Right cardiac atrium (tissue), 5 donors: ENCODE measurements around the gene IL1RAPL2. TPM values are rescaled to one million over a fixed set of nuclear protein-coding genes. Genes with fewer than 3 reads are reported as not detected.
"Not testable (repeated sequence)": the region's sequence is repeated elsewhere in the genome, so short reads cannot be mapped to it uniquely, and the experiment has no call there.

Experiments
- ATAC-seq, 2 donors: fragments of 200-7000 bp; cut with Tn5 transposase; one replicate each; pipeline versions ENCODE4 v1.8.0 to v1.9.1; 2020; ENCODE audit warnings: moderate library complexity in 2 of 2, mild to moderate bottlenecking in 1 of 2
- DNase-seq, 3 donors: peaks; one replicate each; pipeline ENCODE4 v3.0.0-alpha.2; 2020
- H3K27ac ChIP-seq: one replicate; pipeline ENCODE4 v1.5.1; 2013; ENCODE audit warnings: mild to moderate bottlenecking, low read length, control low read depth, moderate library complexity
- H3K27me3 ChIP-seq: one replicate; pipeline ENCODE4 v1.6.1; 2013; ENCODE audit not compliant: control insufficient read depth, insufficient read depth
- H3K4me1 ChIP-seq: one replicate; pipeline ENCODE4 v1.6.1; 2013; ENCODE audit warnings: low read length; ENCODE audit not compliant: control insufficient read depth, insufficient read depth
- H3K4me3 ChIP-seq: one replicate; pipeline ENCODE4 v1.5.1; 2013; ENCODE audit warnings: low read length, control low read depth
- H3K9me3 ChIP-seq: one replicate; pipeline ENCODE4 v1.6.1; 2013; ENCODE audit warnings: low read length; ENCODE audit not compliant: control insufficient read depth
- WGBS: extraction: QIAGEN DNeasy Blood & Tissue Kit; methylation state at CpG from one replicate; pipeline ENCODE4 v1.1.7; 2013; 5-methylcytosine and 5-hydroxymethylcytosine counted together
- intact Hi-C, 4 donors: fragments of 100-400 bp; cut with DNase I; formaldehyde crosslinking; loops; one replicate each; pipeline versions ENCODE4 v1.11.0 to v1.14.0; 2022 to 2023
- polyA plus RNA-seq: library from polyadenylated mRNA; stranded (reverse); fragments of 200-250 nt; gene quantifications from one replicate; pipeline ENCODE4 v1.2.3, GENCODE V29; 2013
- total RNA-seq, 4 donors: library from RNA; stranded (reverse); fragmentation: NEBNext Ultra II Directional; extraction: Animal tissue kit (Norgen Biotek cat#: 25700); gene quantifications; one replicate each; pipeline ENCODE4 v1.2.1, GENCODE V29; 2021
- donor health status: healthy with polysubstance abuse.
- donor health status: DM: no; HTN: yes; CAD: no.
- donor health status: DM: no; HTN: no; CAD: no.
- donor health status: DM: no; HTN: yes; CAD: no; lungs with severe emphysema.
- donor health status: DM: yes; HTN: yes; CAD: no.

The IL1RAPL2 gene
- total and polyA plus RNA-seq, 5 donors: 0.31 TPM; not detected in 4

DNA sequence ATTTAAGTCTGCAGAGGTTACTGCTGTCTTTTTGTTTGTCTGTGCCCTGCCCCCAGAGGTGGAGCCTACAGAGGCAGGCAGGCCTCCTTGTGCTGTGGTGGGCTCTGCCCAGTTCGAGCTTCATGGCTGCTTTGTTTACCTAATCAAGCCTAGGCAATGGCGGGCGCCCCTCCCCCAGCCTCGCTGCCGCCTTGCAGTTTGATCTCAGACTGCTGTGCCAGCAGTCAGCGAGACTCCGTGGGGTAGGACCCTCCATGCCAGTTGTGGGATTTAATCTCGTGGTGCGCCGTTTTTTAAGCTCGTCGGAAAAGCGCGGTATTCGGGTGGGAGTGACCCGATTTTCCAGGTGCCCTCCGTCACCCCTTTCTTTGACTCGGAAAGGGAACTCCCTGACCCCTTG lies 111.5 kb downstream of the IL1RAPL2 start:
- H3K9me3 ChIP-seq, H3K4me3 ChIP-seq, intact Hi-C loops, DNase-seq, H3K27me3 ChIP-seq, H3K27ac ChIP-seq, H3K4me1 ChIP-seq, ATAC-seq: not testable (repeated sequence)
- WGBS: 91% methylated on average over 18 of the region's 18 CpGs

DNA sequence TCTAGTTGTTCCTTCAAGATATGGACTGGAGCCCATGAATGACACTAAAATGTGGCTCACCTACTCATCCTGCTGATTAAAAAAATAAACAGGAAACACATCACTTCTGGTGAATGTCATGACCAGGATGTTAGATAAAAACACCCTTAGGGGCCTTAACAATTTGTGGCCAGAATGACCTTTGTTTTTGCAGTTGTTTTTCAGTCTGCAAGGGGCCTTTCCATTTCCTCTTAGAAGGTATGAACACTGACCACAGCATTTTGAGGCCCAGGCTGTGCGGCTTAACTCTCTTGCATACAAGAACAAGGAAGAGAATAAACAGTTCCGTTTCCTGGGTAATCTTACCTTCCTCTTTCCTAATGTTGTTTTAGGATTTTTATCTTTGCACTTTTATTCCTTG lies 113.2 kb downstream of the IL1RAPL2 start:
- Histone ChIP-seq H3K27me3 (no peaks in the 10 kb centered on the region), H3K4me3 (no peak overlapping the region), H3K4me1 (no peaks in the 10 kb centered on the region), H3K27ac (no peak overlapping the region), H3K9me3 (no peaks in the 10 kb centered on the region)
- DNase-seq (peak in 1 of 3 donors; percentile 10), ATAC-seq (no peak)
- WGBS: 68% methylated on average over 2 of the region's 2 CpGs
- intact Hi-C loops: no loop called here

DNA sequence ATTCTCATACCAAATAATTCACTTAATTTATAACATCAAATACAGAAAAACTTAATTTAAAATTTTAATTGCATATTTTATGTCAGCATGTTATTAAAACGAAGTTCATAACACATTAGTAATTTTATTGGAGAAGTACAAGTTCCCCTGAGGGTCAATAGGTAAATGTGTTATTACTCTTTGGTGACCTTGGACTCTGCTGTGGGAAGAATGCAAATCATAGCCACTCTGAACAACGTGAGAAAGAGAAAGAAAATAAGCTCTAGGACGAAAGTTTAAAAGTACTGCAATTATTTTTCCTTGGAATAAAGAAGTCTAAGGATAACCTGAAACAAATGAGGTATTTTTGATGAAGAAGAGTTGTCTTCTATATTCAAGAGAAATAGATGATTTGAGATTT lies 115.2 kb downstream of the IL1RAPL2 start:
- no peak overlapping the region for H3K27ac ChIP-seq
- 55% methylated on average over 3 of the region's 3 CpGs for WGBS
- no peak for DNase-seq
- H3K4me1 ChIP-seq: no peaks in the 10 kb centered on the region
- H3K9me3 ChIP-seq: no peaks in the 10 kb centered on the region
- intact Hi-C loops: no loop called here
- no peak for ATAC-seq
- no peaks in the 10 kb centered on the region for H3K27me3 ChIP-seq
- no peak overlapping the region for H3K4me3 ChIP-seq

DNA sequence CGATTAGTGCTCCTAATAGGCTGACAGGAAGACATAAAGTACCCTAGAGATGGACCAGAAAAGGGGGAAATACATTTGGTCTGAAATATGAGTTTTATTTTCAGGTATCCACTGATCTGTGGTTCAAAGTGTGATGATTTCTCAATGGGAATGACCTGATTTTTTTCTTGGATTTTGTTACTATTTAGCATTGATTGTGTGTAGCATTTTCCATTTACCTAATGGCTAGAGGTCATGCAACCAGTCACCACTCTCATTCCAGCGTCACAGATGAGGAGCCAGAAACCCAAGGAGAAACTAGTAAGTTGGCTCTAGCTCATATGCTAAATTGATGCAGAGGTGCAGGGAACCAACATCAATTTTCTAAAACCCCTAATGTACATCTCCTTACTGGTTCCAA lies 118.1 kb downstream of the IL1RAPL2 start:
- Histone ChIP-seq H3K27me3 (no peaks in the 10 kb centered on the region), H3K4me1 (no peaks in the 10 kb centered on the region), H3K4me3 (no peak overlapping the region), H3K9me3 (no peaks in the 10 kb centered on the region), H3K27ac (no peak overlapping the region)
- DNase-seq: no peak
- intact Hi-C loops: no loop called here
- no peak for ATAC-seq
- 96% methylated on average over 2 of the region's 2 CpGs for WGBS

DNA sequence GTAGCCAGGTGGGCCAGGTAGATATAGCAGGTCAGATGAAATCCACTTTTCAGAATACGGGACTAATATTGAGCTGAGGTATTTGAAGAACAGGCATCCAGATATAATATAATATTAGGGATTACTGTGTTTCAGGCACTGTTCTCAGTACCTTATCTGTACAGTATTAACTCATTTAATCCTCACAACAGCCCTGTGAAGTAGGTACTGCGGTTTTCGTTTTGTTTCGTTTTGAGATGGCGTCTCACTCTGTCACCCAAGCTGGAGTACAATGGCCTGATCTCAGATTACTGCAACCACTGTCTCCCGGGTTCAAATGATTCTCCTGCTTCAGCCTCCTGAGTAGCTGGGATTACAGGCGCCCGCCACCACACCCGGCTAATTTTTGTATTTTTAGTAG lies 129.6 kb downstream of the IL1RAPL2 start:
- Histone ChIP-seq H3K4me1 (no peaks in the 10 kb centered on the region), H3K27me3 (no peaks in the 10 kb centered on the region), H3K27ac (no peak overlapping the region), H3K4me3 (no peak overlapping the region), H3K9me3 (no peaks in the 10 kb centered on the region)
- intact Hi-C loops: no loop called here
- DNase-seq (no peak), ATAC-seq (no peak)
- WGBS: 83% methylated on average over 9 of the region's 9 CpGs

DNA sequence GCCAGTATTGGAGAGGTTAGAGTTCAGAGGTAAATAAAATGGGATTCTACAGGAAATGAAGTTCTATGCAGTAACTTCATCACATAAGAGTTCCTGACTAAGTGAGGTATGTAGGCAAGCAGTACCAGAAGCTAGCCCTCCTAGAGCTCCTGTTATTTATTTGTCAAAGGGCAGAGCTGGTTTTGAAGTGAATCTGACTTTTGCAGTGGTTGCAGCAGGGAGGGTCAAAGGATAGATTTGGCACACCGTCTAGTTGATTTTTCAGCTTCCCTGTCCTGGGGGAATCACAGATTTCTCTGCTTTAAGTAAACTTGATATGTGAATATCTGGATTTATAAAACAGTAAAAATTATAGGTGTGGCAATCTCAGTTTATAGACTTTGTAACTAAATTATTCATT lies 130.7 kb downstream of the IL1RAPL2 start:
- H3K27ac ChIP-seq: no peak overlapping the region
- intact Hi-C loops: no loop called here
- ATAC-seq (no peak), DNase-seq (no peak)
- H3K9me3 ChIP-seq: no peaks in the 10 kb centered on the region
- no peak overlapping the region for H3K4me3 ChIP-seq
- no peaks in the 10 kb centered on the region for H3K4me1 ChIP-seq
- H3K27me3 ChIP-seq: no peaks in the 10 kb centered on the region
- 31% methylated on average over 1 of the region's 1 CpG for WGBS

DNA sequence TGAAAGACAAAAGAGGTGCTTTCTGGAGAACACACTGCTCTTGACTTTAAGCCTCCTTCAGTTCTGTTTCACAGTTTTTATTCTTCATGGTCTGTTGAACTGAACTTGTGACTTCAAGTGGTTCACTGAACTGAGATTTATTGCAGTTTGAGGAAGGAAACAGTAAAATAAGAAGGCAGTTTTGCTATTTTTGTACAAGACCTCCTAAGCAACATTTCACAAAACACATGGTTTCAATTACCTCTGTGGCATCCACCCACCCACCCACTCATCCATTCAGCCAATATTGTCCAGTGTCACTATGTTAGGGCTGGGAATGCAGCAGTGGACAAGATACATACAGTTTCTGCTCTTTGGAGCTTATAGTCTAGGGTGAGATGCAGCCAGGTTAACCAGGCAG lies 131.3 kb downstream of the IL1RAPL2 start:
- no peak for ATAC-seq
- no peak overlapping the region for H3K27ac ChIP-seq
- H3K27me3 ChIP-seq: no peaks in the 10 kb centered on the region

DNA sequence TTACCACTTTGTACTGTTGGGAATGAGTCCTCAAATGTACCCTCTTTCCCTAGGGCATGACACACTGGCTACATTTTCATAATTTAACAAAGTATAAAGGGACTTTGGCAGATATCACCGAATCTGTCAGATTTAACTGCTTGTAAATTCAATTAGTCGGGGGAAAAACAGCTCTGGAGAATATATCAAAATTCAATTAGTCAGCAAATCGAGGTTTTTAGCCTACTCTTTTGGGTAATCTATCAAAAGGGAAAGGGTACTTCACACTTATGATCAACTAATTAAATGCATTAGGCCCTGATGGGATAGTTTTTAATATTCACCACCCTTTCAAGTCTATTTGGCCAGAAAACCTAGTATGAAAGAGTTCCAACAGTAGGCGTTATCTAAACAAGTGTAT lies 141.0 kb downstream of the IL1RAPL2 start:
- WGBS: 68% methylated on average over 4 of the region's 4 CpGs
- DNase-seq (no peak), ATAC-seq (no peak)
- Histone ChIP-seq H3K27me3 (no peaks in the 10 kb centered on the region), H3K9me3 (no peaks in the 10 kb centered on the region), H3K4me1 (no peaks in the 10 kb centered on the region), H3K27ac (no peak overlapping the region), H3K4me3 (no peak overlapping the region)
- intact Hi-C loops: no loop called here

More for the DNA sequence above, 131.3 kb downstream of the IL1RAPL2 start:
- no peaks in the 10 kb centered on the region for H3K4me1 ChIP-seq
- H3K9me3 ChIP-seq: no peaks in the 10 kb centered on the region
- intact Hi-C loops: no loop called here
- no peak overlapping the region for H3K4me3 ChIP-seq
- no peak for DNase-seq

DNA sequence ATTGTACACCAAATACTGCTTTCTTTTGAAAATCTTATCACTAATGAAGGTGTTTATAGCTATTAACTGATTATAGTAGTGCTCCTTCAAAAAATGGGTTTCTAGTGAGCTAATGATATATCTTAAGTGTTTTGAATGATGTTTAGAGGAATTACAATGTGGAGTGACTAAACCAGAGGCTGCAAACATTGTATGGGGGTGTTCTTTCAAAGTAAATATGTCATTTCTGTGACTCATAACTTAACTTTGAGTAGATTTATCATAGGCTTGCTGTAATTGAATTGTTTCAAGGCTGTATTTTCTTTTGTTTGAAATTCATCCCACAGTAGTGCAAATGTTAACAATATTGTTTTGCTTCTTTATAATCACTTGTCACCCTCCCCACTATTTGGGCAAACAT lies 141.6 kb downstream of the IL1RAPL2 start:
- H3K4me1 ChIP-seq: no peaks in the 10 kb centered on the region
- no peak overlapping the region for H3K4me3 ChIP-seq
- ATAC-seq (no peak), DNase-seq (no peak)
- H3K9me3 ChIP-seq: no peaks in the 10 kb centered on the region
- H3K27ac ChIP-seq: no peak overlapping the region
- intact Hi-C loops: no loop called here
- H3K27me3 ChIP-seq: no peaks in the 10 kb centered on the region

DNA sequence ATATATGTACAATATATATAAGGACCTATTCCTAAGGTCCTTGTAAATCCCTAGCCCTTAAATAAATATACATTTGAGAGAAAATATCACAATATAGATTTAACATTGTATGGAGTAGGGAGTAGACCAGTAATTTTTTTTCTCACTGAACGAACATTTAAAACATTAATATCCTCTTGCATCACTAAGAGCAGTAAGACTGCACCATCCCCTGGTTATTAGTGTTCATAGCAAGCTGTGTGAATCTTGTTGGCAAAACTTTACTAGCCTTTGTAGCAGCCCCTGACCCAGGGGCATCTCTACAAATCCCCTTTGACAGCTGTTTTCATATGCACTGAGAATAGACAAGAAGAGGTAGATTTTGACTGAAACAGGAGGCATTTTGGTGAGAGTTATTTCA lies 146.5 kb downstream of the IL1RAPL2 start:
- no peaks in the 10 kb centered on the region for H3K9me3 ChIP-seq
- H3K4me1 ChIP-seq: no peaks in the 10 kb centered on the region
- intact Hi-C loops: no loop called here
- no peak overlapping the region for H3K4me3 ChIP-seq
- no peak overlapping the region for H3K27ac ChIP-seq
- ATAC-seq (no peak), DNase-seq (no peak)
- H3K27me3 ChIP-seq: no peaks in the 10 kb centered on the region
- WGBS: 10% methylated on average over 1 of the region's 1 CpG

DNA sequence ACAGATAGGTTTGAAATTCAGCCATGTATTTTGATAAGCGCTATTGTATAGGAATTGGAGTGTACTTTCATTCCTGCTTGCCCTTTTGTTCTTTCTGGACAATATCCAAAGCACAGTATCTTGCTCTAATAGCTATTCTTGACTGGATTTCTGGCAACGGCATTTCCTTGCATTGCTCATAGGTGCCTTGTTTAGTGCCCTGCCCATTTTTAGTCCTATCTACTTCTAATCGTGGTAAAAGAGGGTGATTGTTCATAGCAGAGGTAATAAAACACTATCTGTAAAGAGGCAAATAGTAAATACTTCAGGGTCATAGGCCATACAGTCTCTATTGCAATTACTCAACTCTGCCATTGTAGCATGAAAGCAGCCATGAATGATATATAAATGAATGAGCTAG lies 155.9 kb downstream of the IL1RAPL2 start:
- no peaks in the 10 kb centered on the region for H3K27me3 ChIP-seq
- no peak overlapping the region for H3K4me3 ChIP-seq
- DNase-seq (no peak), ATAC-seq (no peak)
- H3K4me1 ChIP-seq: no peaks in the 10 kb centered on the region
- WGBS: 61% methylated on average over 3 of the region's 3 CpGs
- H3K27ac ChIP-seq: no peak overlapping the region
- intact Hi-C loops: no loop called here
- no peaks in the 10 kb centered on the region for H3K9me3 ChIP-seq

DNA sequence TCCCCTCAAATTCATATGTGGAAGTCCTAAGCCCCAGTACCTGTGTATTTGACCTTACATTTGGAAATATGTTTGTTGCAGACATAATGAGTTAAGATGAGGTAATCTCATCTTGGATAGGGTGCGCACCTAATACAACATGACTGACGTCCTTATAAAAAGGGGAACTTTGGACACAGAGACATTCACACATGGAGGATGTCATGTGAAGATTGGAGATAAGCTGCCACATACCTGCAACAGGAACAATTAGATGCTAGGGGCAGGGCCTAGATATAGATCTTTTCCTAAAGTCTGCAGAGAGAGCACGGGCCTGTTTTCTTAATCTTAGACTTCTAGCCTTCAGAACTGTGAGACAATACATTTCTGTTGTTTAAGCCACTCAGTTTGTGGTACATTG lies 162.5 kb downstream of the IL1RAPL2 start:
- ATAC-seq (no peak), DNase-seq (no peak)
- Histone ChIP-seq H3K9me3 (no peaks in the 10 kb centered on the region), H3K27ac (no peak overlapping the region), H3K4me1 (no peaks in the 10 kb centered on the region), H3K27me3 (no peaks in the 10 kb centered on the region), H3K4me3 (no peak overlapping the region)
- 65% methylated on average over 3 of the region's 3 CpGs for WGBS
- intact Hi-C loops: no loop called here
